ENCODE data around the gene WBP1L. TPM values are rescaled to one million over a fixed set of nuclear protein-coding genes. Genes with fewer than 3 reads are reported as not detected.

The WBP1L gene
- total and polyA plus RNA-seq, 2 of the 13 experiments (the other 11 are each of a cell fraction or from before 2014, with no cell fraction given), result 8.3 to 12.3 TPM

- TF ChIP-seq ZNF547 (CRISPR knock-in tag; IDR thresholded peaks at IDR 0.05) (peak; percentile 89), MTF1 (CRISPR knock-in tag; IDR thresholded peaks at IDR 0.05) (no peak), ZNF282 (IDR thresholded peaks at IDR 0.05; ENCODE audit: partially characterized antibody) (no peak), NR2F6 (IDR thresholded peaks at IDR 0.05) (no peak), NR2F6 (CRISPR knock-in tag; IDR thresholded peaks at IDR 0.05) (0 out of 2 replicates have a peak, but pooled peaks have one; percentile 3), ZNF543 (CRISPR knock-in tag; IDR thresholded peaks at IDR 0.05) (peak; percentile 72), ZBTB43 (CRISPR knock-in tag; conservative IDR thresholded peaks at IDR 0.05) (no peak), HDAC6 (IDR thresholded peaks at IDR 0.05; ENCODE audit: low read depth, low read length) (no peak), SNRNP70 (IDR thresholded peaks at IDR 0.05; ENCODE audit: low read depth, low read length) (no peak), ZKSCAN1 (IDR thresholded peaks at IDR 0.05; ENCODE audit: low read length) (no peak), NRL (CRISPR knock-in tag; IDR thresholded peaks at IDR 0.05; ENCODE audit: borderline replicate concordance) (0 out of 2 replicates have a peak, but pooled peaks have one; percentile 8), KDM2A (CRISPR knock-in tag; IDR thresholded peaks at IDR 0.05; ENCODE audit: borderline replicate concordance, low read depth) (no peak), KLF12 (CRISPR knock-in tag; IDR thresholded peaks at IDR 0.05; ENCODE audit: borderline replicate concordance) (0 out of 2 replicates have a peak, but pooled peaks have one; percentile 57), HNRNPUL1 (IDR thresholded peaks at IDR 0.05; ENCODE audit: low read depth, low read length) (no peak), EEA1 (CRISPR knock-in tag; IDR thresholded peaks at IDR 0.05; ENCODE audit: borderline replicate concordance) (no peak), ZNF484 (CRISPR knock-in tag; IDR thresholded peaks at IDR 0.05; ENCODE audit: borderline replicate concordance, low read depth) (no peak), SALL1 (CRISPR knock-in tag; IDR thresholded peaks at IDR 0.05) (peak; percentile 45), SNAI1 (CRISPR knock-in tag; IDR thresholded peaks at IDR 0.05; ENCODE audit: borderline replicate concordance) (peak; percentile 75; the same call in 1 of the 2 replicates), MXD1 (CRISPR knock-in tag; IDR thresholded peaks at IDR 0.05) (peak; percentile 99), MAFK (conservative IDR thresholded peaks at IDR 0.05 in 1 of 2, IDR thresholded peaks at IDR 0.05 in 1 of 2; ENCODE audit: low read length in 2 of 2) (no peak), ARID5B (CRISPR knock-in tag; IDR thresholded peaks at IDR 0.05) (peak; percentile 21; the same call in 1 of the 2 replicates), NFIC (IDR thresholded peaks at IDR 0.05; ENCODE audit: low read length) (no peak), ZNF414 (CRISPR knock-in tag; IDR thresholded peaks at IDR 0.05) (peak; percentile 77; the same call in 1 of the 2 replicates), ZFP62 (CRISPR knock-in tag; IDR thresholded peaks at IDR 0.05) (no peak), CHD2 (IDR thresholded peaks at IDR 0.05; ENCODE audit: low read depth, low read length) (no peak)
These were observed 28.9 kb upstream of the WBP1L start, which contains the start of gene SFXN2 (continued) for GRCh38 chr10:102714621-102715455.
